MM.1S (cell line): ENCODE data around the gene RPL38.

Source experiments
- DNase-seq: peaks from one replicate; pipeline ENCODE4 v3.0.0-alpha.2; 2015
- H2AFZ ChIP-seq: fragments of 300-600 bp; sonication (generic); 2 replicates; pipeline ENCODE4 v1.6.0; 2016; ENCODE audit warnings: antibody characterized with exemption, low read length
- H3F3A ChIP-seq: fragments of 300-600 bp; sonication (generic); 2 replicates; pipeline ENCODE4 v1.6.1; 2016; ENCODE audit warnings: mild to moderate bottlenecking, antibody characterized with exemption, low read length, moderate library complexity, mixed read lengths; ENCODE audit not compliant: insufficient read depth
- H3K27ac ChIP-seq: fragments of 300-600 bp; sonication (generic); 2 replicates; pipeline ENCODE4 v1.5.1; 2016; ENCODE audit warnings: mild to moderate bottlenecking, low read length
- H3K27me3 ChIP-seq: fragments of 300-600 bp; sonication (generic); replicated peaks from 2 replicates; pipeline ENCODE4 v1.6.0; 2016; ENCODE audit warnings: low read length; ENCODE audit not compliant: insufficient read depth
- H3K36me3 ChIP-seq: fragments of 300-600 bp; sonication (generic); replicated peaks from 2 replicates; pipeline ENCODE4 v1.6.1; 2016; ENCODE audit warnings: mild to moderate bottlenecking, low read length, mixed read lengths; ENCODE audit not compliant: insufficient read depth
- H3K4me1 ChIP-seq: fragments of 300-600 bp; sonication (generic); 2 replicates; pipeline ENCODE4 v1.6.1; 2016; ENCODE audit warnings: low read length, mixed read lengths
- H3K4me2 ChIP-seq: fragments of 300-600 bp; sonication (generic); 2 replicates; pipeline ENCODE4 v1.6.0; 2016; ENCODE audit warnings: low read depth, low read length
- H3K4me3 ChIP-seq: fragments of 300-600 bp; sonication (generic); 2 replicates; pipeline ENCODE4 v1.5.1; 2016; ENCODE audit warnings: low read length, mixed read lengths
- H3K79me2 ChIP-seq: fragments of 300-600 bp; sonication (generic); 2 replicates; pipeline ENCODE4 v1.6.1; 2016; ENCODE audit warnings: mixed run types, low read length, mixed read lengths
- H3K9ac ChIP-seq: fragments of 300-600 bp; sonication (generic); 2 replicates; pipeline ENCODE4 v1.6.1; 2016; ENCODE audit warnings: low read length, mixed read lengths
- H3K9me2 ChIP-seq: fragments of 300-600 bp; sonication (generic); replicated peaks from 2 replicates; pipeline ENCODE4 v1.6.1; 2016; ENCODE audit warnings: mild to moderate bottlenecking, low read length, mixed read lengths; ENCODE audit not compliant: insufficient read depth
- H3K9me3 ChIP-seq: fragments of 300-600 bp; sonication (generic); replicated peaks from 2 replicates; pipeline ENCODE4 v1.6.1; 2016; ENCODE audit warnings: mild to moderate bottlenecking, low read length, mixed read lengths; ENCODE audit not compliant: insufficient read depth
- H4K20me1 ChIP-seq: fragments of 300-600 bp; sonication (generic); 2 replicates; pipeline ENCODE4 v1.6.1; 2016; ENCODE audit warnings: mild to moderate bottlenecking, low read length, moderate library complexity, mixed read lengths; ENCODE audit not compliant: insufficient read depth
- EZH2 ChIP-seq: fragments of 300-600 bp; sonication (generic); optimal IDR thresholded peaks from 2 replicates; pipeline ENCODE3; 2017; ENCODE audit warnings: low read depth, mild to moderate bottlenecking, antibody characterized with exemption, low read length, mixed read lengths
- EZH2phosphoT487 ChIP-seq: fragments of 300-600 bp; sonication (generic); IDR thresholded peaks from 2 replicates; pipeline ENCODE4 v1.6.1; 2018; ENCODE audit warnings: antibody characterized with exemption, low read length
- TF ChIP-seq, protein P1 (sequence below): fragments of 300-600 bp; sonication (generic); IDR thresholded peaks from 2 replicates; pipeline ENCODE4 v1.5.1; 2016; ENCODE audit warnings: antibody characterized with exemption, low read length, mixed read lengths

The RPL38 gene

DNA sequence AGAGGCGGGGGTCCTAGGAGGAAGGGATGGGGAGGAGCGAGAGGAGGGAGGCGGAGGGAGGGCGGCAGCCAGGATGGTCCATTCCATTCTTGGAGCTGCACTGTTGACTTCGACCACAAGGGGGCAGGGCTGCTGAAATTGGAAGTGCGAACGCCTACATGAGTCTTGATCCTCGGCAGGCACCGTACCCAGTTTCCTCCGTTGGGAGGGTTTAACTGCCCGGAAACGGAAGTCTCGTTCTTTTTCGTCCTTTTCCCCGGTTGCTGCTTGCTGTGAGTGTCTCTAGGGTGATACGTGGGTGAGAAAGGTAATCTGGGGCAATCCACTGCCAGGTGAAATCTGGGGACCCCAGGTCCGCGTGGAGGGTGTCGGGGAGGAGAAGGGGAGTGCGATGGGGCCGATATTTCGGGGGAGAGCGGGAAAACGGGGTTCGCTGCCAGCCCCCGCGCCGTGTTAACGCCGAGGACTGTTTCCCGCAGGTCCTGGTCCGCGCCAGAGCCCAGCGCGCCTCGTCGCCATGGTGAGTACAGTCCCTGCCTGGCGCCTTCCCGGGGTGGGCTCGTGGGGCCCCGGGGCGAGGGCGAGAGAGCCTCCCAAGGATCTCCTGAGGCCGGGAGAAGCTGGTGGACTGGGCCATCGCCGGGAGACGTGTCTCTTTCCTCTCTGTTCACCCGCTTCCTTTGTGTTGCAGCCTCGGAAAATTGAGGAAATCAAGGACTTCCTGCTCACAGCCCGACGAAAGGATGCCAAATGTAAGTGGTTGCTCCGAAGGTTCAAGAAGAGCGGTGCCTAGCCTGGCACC lies at the start of gene RPL38:
Gene RPL38, plus strand, starts transcription at position 240 of the 802 bp plus-strand sequence. Its CDS starts 278 bp downstream, at position 518.
- H3K9ac ChIP-seq = peak within 1 kb of the TSS; percentile 99
- H3F3A ChIP-seq = peaks cover 5% of the 10 kb centered on the region
- peak within 1 kb of the TSS; percentile 58; the same call in 1 of the 2 replicates for H3K27ac ChIP-seq
- H3K4me1 ChIP-seq = peaks cover 12% of the 10 kb centered on the region; the same call in 1 of the 2 replicates
- H2AFZ ChIP-seq = peak within 1 kb of the TSS; percentile 54
- peaks cover 51% of the 10 kb centered on the region for H3K79me2 ChIP-seq
- H3K9me3 ChIP-seq = no peaks in the 10 kb centered on the region
- DNase-seq = peak; percentile 97
- TF ChIP-seq, protein P1, sequence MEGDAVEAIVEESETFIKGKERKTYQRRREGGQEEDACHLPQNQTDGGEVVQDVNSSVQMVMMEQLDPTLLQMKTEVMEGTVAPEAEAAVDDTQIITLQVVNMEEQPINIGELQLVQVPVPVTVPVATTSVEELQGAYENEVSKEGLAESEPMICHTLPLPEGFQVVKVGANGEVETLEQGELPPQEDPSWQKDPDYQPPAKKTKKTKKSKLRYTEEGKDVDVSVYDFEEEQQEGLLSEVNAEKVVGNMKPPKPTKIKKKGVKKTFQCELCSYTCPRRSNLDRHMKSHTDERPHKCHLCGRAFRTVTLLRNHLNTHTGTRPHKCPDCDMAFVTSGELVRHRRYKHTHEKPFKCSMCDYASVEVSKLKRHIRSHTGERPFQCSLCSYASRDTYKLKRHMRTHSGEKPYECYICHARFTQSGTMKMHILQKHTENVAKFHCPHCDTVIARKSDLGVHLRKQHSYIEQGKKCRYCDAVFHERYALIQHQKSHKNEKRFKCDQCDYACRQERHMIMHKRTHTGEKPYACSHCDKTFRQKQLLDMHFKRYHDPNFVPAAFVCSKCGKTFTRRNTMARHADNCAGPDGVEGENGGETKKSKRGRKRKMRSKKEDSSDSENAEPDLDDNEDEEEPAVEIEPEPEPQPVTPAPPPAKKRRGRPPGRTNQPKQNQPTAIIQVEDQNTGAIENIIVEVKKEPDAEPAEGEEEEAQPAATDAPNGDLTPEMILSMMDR = peak; percentile 89
- no peak for TF ChIP-seq EZH2
- peaks cover 26% of the 10 kb centered on the region for H4K20me1 ChIP-seq
- H3K9me2 ChIP-seq = no peaks in the 10 kb centered on the region
- H3K4me3 ChIP-seq = peak within 1 kb of the TSS; percentile 99
- H3K36me3 ChIP-seq = peaks cover 10% of the 10 kb centered on the region; the same call in 1 of the 2 replicates
- H3K4me2 ChIP-seq = peak within 1 kb of the TSS; percentile 58
- H3K27me3 ChIP-seq = peaks cover 42% of the 10 kb centered on the region

DNA sequence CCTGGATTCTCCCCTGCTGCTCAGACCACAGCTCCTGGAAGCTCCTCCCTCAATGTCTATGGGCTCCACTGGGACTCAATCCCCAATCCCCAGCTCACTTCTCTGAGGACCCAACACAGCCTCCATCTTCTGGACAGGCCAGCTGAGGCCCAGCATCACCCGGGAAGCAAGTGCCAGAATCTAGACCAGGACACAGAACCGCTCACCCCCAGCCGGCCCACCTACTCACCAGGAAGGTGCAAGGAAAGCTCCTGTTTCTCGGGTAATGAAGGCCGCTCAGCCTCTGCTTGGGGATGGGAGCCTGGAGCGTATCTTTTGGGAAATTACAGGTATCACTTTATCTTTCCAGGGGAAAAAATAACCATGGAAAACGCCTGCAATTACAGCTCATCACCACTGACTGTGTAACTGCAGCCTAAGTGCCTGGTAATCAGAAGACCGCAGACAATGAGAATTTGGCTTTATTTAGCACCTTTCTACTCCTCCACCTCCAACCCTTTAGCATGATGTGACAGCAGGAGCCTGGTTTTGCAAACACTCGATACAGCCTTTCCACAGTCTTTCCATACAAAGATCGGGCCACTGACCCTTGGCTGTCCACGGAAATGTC lies 49.6 kb upstream of the RPL38 start:
- H3K9ac ChIP-seq = no peak overlapping the region
- H2AFZ ChIP-seq = no peak overlapping the region
- no peak for TF ChIP-seq EZH2
- no peak for TF ChIP-seq EZH2phosphoT487
- TF ChIP-seq, protein P1 = no peak
- H3K4me3 ChIP-seq = no peak overlapping the region
- H3K27me3 ChIP-seq = peaks cover 93% of the 10 kb centered on the region
- no peaks in the 10 kb centered on the region for H3K79me2 ChIP-seq
- no peaks in the 10 kb centered on the region for H3K9me3 ChIP-seq
- no peaks in the 10 kb centered on the region for H3K9me2 ChIP-seq
- no peaks in the 10 kb centered on the region for H3K36me3 ChIP-seq
- no peaks in the 10 kb centered on the region for H4K20me1 ChIP-seq
- H3F3A ChIP-seq = no peaks in the 10 kb centered on the region
- DNase-seq = no peak
- H3K4me2 ChIP-seq = no peak overlapping the region
- no peaks in the 10 kb centered on the region for H3K4me1 ChIP-seq
- no peak overlapping the region for H3K27ac ChIP-seq

- H3K9me2 ChIP-seq = no peaks in the 10 kb centered on the region
- H4K20me1 ChIP-seq = no peaks in the 10 kb centered on the region
- H3K4me2 ChIP-seq = no peak overlapping the region
- H3K4me1 ChIP-seq = no peaks in the 10 kb centered on the region
- no peaks in the 10 kb centered on the region for H3K79me2 ChIP-seq
- peaks cover 90% of the 10 kb centered on the region for H3K27me3 ChIP-seq
- no peaks in the 10 kb centered on the region for H3K9me3 ChIP-seq
- H3K27ac ChIP-seq = no peak overlapping the region
- DNase-seq = no peak
- no peak overlapping the region for H2AFZ ChIP-seq
- no peaks in the 10 kb centered on the region for H3K36me3 ChIP-seq
- no peak overlapping the region for H3K9ac ChIP-seq
- TF ChIP-seq EZH2 (no peak), EZH2phosphoT487 (no peak)
- TF ChIP-seq, protein P1 = no peak
- no peak overlapping the region for H3K4me3 ChIP-seq
- H3F3A ChIP-seq = no peaks in the 10 kb centered on the region
Measured at GRCh38 chr17:74156878-74157277, 46.6 kb upstream of the RPL38 start.
